ENCODE results near the gene LRPAP1. TPM values are rescaled to one million over a fixed set of nuclear protein-coding genes. Genes with fewer than 3 reads are reported as not detected.

Gene LRPAP1
- total RNA-seq, 1 donor from 2014 or later: 195 TPM

GRCh38 chr4:3473181-3473950 lies 58.9 kb downstream of the LRPAP1 start:
- intact Hi-C loops (cut with DNase I): no loop called here
- no peaks in the 10 kb centered on the region for H3K9me3 ChIP-seq
- H3K27ac ChIP-seq: no peak overlapping the region
- DNase-seq (no peak), ATAC-seq (no peak)
- H3K4me3 ChIP-seq: no peak overlapping the region
- peaks cover 4% of the 10 kb centered on the region for H3K27me3 ChIP-seq
- no peaks in the 10 kb centered on the region for H3K36me3 ChIP-seq
- no peaks in the 10 kb centered on the region for H3K4me1 ChIP-seq
- TF ChIP-seq CTCF (IDR thresholded peaks at IDR 0.05): no peak

DNA sequence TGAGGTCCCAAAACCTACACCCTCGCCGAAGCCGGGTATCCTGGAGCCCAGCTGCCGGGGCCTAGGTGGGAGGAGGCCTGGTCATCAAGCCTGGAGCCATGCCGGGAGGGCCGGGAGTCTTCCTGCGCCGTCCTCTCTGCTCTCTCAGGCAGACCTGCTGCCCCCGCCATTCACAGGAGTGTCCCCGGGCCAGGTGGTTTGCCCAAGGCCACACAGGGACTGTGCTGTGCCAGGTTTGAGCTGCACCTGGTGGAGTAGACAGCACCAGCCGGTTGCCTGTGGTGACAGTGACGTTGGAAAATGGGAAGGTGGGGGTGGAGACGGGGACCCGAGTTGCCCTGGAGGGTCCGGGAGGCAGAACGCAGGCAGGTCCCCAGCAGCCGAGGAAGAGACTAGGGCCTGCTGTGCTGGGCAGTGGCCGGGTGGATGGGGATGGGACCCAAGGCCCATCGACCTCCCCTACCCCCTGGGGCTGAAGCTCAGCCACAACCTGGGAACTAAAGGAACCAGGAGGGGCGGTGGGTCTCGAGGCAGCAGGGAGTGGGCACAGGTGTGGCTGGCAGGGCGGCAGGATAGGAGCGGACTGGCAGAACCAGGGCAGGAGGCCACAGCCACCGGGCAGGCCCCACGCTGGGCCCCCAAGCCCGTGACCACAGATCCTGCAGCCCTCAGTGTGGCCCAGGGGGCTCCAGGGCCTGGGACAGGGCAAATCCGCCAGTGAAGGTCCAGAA lies 59.6 kb downstream of the LRPAP1 start:
- Histone ChIP-seq H3K36me3 (no peaks in the 10 kb centered on the region), H3K4me1 (no peaks in the 10 kb centered on the region), H3K9me3 (no peaks in the 10 kb centered on the region), H3K27me3 (peaks cover 4% of the 10 kb centered on the region), H3K4me3 (no peak overlapping the region), H3K27ac (no peak overlapping the region)
- DNase-seq (no peak), ATAC-seq (no peak)
- intact Hi-C loops (cut with DNase I): no loop called here
- TF ChIP-seq CTCF (IDR thresholded peaks at IDR 0.05): no peak

DNA sequence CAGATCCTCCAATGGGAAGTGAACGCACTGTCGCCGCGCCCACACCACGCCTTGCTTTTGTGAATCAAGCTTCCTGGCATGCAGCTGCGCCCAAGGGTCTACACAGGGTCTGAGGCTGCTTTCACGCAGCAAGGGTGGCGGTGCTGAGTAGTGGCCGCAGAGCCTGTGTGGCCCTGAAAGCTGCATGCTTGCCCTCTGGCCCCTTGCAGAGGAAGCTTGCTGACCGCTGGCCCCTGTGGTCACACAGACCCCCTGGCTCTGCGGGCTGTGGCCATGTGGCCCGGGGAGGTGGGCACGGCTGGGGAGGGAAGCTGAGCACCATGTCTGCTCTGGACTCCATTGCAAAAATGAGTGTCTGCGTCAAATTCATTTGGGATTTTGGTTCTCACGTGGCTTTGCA lies 60.3 kb downstream of the LRPAP1 start:
- no peak for DNase-seq

DNA sequence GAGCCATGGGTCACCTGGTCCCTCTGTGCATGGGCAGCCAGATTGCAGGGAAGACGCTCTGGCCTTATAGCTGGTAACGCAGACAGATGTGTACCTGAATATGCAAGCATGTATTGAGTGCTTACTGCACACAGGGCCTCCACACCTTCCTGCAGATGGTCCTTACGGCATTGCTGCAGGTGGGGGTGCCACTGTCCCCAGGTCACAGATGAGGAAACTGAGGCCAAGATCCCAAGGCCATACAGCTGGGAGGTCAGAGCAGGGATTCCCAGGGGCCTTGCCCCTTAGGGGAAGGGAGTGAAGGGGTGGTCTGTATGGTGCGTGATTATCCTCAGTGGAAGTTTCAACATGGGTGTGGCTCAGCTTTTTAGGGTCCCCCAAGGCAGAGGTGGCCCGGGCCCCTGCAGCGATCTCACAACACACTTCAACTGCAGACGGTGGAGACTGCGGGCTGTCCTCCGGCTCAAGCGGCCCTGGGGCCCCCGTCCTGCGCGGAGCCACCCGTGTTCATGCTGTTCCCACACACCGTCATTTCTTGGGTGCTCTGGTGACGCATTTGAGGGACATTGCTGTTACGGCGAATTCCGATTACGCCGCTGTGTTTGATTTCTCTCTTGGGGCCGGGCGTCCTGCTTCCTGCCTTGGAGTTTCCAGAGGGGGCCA lies 61.0 kb downstream of the LRPAP1 start:
- intact Hi-C loops (cut with DNase I): no loop called here
- no peaks in the 10 kb centered on the region for H3K9me3 ChIP-seq
- no peak overlapping the region for H3K27ac ChIP-seq
- TF ChIP-seq CTCF (IDR thresholded peaks at IDR 0.05): no peak
- DNase-seq: no peak
- no peaks in the 10 kb centered on the region for H3K4me1 ChIP-seq
- H3K36me3 ChIP-seq: no peaks in the 10 kb centered on the region
- ATAC-seq: no peak
- no peak overlapping the region for H3K4me3 ChIP-seq
- peaks cover 10% of the 10 kb centered on the region for H3K27me3 ChIP-seq

More for the DNA sequence above, 60.3 kb downstream of the LRPAP1 start:
- peaks cover 4% of the 10 kb centered on the region for H3K27me3 ChIP-seq
- no peak overlapping the region for H3K4me3 ChIP-seq
- intact Hi-C loops (cut with DNase I): no loop called here
- no peaks in the 10 kb centered on the region for H3K36me3 ChIP-seq
- no peaks in the 10 kb centered on the region for H3K4me1 ChIP-seq
- TF ChIP-seq CTCF (IDR thresholded peaks at IDR 0.05): no peak
- H3K9me3 ChIP-seq: no peaks in the 10 kb centered on the region
- no peak for ATAC-seq
- H3K27ac ChIP-seq: no peak overlapping the region

GRCh38 chr4:3470244-3471097 lies 61.8 kb downstream of the LRPAP1 start:
- intact Hi-C loops (cut with DNase I): no loop called here
- Histone ChIP-seq H3K4me3 (no peak overlapping the region), H3K36me3 (no peaks in the 10 kb centered on the region), H3K9me3 (no peaks in the 10 kb centered on the region), H3K27me3 (peaks cover 18% of the 10 kb centered on the region), H3K27ac (no peak overlapping the region), H3K4me1 (no peaks in the 10 kb centered on the region)
- no peak for TF ChIP-seq CTCF (IDR thresholded peaks at IDR 0.05)
- DNase-seq: no peak
- ATAC-seq: no peak
